PC-3 (cell line): Measurements from ENCODE around the gene LRRFIP1. TPM values are rescaled to one million over a fixed set of nuclear protein-coding genes. Genes with fewer than 3 reads are reported as not detected.

Source experiments
- ATAC-seq: fragments of 200-7000 bp; cut with Tn5 transposase; 2 replicates; pipeline ENCODE4 v1.9.1; 2020; ENCODE audit warnings: mild to moderate bottlenecking, moderate library complexity
- BruUV-seq: library from RNA; stranded (reverse); fragments of 400-500 nt; replicated peaks from 2 replicates; lab custom pipeline; 2021; lab: Mats Ljungman, UMichigan
- CTCF ChIA-PET: fragments of 300-600 bp; sonication (Branson Sonifier 250); formaldehyde crosslinking; loops from one replicate; lab custom pipeline; 2022; ENCODE audit warnings: antibody characterized with exemption; lab: Charles Lee
- POLR2A ChIA-PET: fragments of 300-600 bp; sonication (Branson Sonifier 250); formaldehyde crosslinking; loops from one replicate; lab custom pipeline; 2022; ENCODE audit warnings: antibody characterized with exemption; ENCODE audit not compliant: unreplicated experiment; lab: Charles Lee
- DNase-seq: peaks from one replicate; pipeline ENCODE4 v3.0.0-alpha.2; 2015
- H2AFZ ChIP-seq: fragments of 300-600 bp; sonication (generic); 2 replicates; pipeline ENCODE4 v1.6.0; 2016; ENCODE audit warnings: antibody characterized with exemption, low read length
- H3F3A ChIP-seq: fragments of 300-600 bp; sonication (generic); one replicate; pipeline ENCODE4 v1.6.0; 2017; ENCODE audit warnings: antibody characterized with exemption, low read length, control low read depth, mild to moderate bottlenecking; ENCODE audit not compliant: unreplicated experiment
- H3K27ac ChIP-seq: fragments of 300-600 bp; sonication (generic); 2 replicates; pipeline ENCODE4 v1.5.1; 2016; ENCODE audit warnings: mild to moderate bottlenecking, low read length
- H3K27me3 ChIP-seq: fragments of 300-600 bp; sonication (generic); 2 replicates; pipeline ENCODE4 v1.6.1; 2016; ENCODE audit warnings: low read length, mixed read lengths
- H3K36me3 ChIP-seq: fragments of 300-600 bp; sonication (generic); 2 replicates; pipeline ENCODE4 v1.6.1; 2016; ENCODE audit warnings: low read depth, mixed run types, low read length, mixed read lengths
- H3K4me1 ChIP-seq: fragments of 300-600 bp; sonication (generic); 2 replicates; pipeline ENCODE4 v1.5.1; 2016; ENCODE audit warnings: low read length; ENCODE audit not compliant: insufficient read depth
- H3K4me2 ChIP-seq: fragments of 300-600 bp; sonication (generic); 2 replicates; pipeline ENCODE4 v1.6.0; 2016; ENCODE audit warnings: low read length
- H3K4me3 ChIP-seq: fragments of 300-600 bp; sonication (generic); 2 replicates; pipeline ENCODE4 v1.5.1; 2016; ENCODE audit warnings: mild to moderate bottlenecking, low read length, mixed read lengths
- H3K79me2 ChIP-seq: fragments of 300-600 bp; sonication (generic); 2 replicates; pipeline ENCODE4 v1.6.1; 2017; ENCODE audit warnings: low read length, mixed read lengths
- H3K9ac ChIP-seq: fragments of 300-600 bp; sonication (generic); 2 replicates; pipeline ENCODE4 v1.6.0; 2016; ENCODE audit warnings: mild to moderate bottlenecking, low read length
- H3K9me2 ChIP-seq: fragments of 300-600 bp; sonication (generic); replicated peaks from 2 replicates; pipeline ENCODE4 v1.6.1; 2016; ENCODE audit warnings: mixed run types, low read length, mixed read lengths
- H3K9me3 ChIP-seq: fragments of 300-600 bp; sonication (generic); 2 replicates; pipeline ENCODE4 v1.6.1; 2016; ENCODE audit warnings: low read length, mixed read lengths
- H4K20me1 ChIP-seq: fragments of 300-600 bp; sonication (generic); 2 replicates; pipeline ENCODE4 v1.6.1; 2016; ENCODE audit warnings: low read length, mixed read lengths
- EZH2 ChIP-seq: fragments of 300-600 bp; sonication (generic); IDR thresholded peaks from one replicate; pipeline ENCODE4 v1.6.1; 2017; ENCODE audit warnings: antibody characterized with exemption, mild to moderate bottlenecking, low read length; ENCODE audit not compliant: unreplicated experiment
- EZH2phosphoT487 ChIP-seq: fragments of 300-600 bp; sonication (generic); IDR thresholded peaks from 2 replicates; pipeline ENCODE4 v1.6.1; 2018; ENCODE audit warnings: mild to moderate bottlenecking, antibody characterized with exemption, low read length, borderline replicate concordance
- intact Hi-C: fragments of 100-400 bp; cut with micrococcal nuclease; formaldehyde crosslinking; loops from 2 replicates; pipeline ENCODE4 v1.9.0; 2023
- total RNA-seq: library from RNA; depleted of rRNA; stranded (reverse); fragments of >200 nt; gene quantifications from 2 replicates; pipeline ENCODE4 v1.2.3, GENCODE V29; 2014
- TF ChIP-seq, protein P1 (sequence below): fragments of 300-600 bp; sonication (generic); conservative IDR thresholded peaks from 2 replicates; pipeline ENCODE4 v1.5.1; 2017; ENCODE audit warnings: antibody characterized with exemption, low read depth, mild to moderate bottlenecking, low read length

The LRRFIP1 gene
- total RNA-seq, 1 experiment from 2014 or later = 87.8 TPM

DNA sequence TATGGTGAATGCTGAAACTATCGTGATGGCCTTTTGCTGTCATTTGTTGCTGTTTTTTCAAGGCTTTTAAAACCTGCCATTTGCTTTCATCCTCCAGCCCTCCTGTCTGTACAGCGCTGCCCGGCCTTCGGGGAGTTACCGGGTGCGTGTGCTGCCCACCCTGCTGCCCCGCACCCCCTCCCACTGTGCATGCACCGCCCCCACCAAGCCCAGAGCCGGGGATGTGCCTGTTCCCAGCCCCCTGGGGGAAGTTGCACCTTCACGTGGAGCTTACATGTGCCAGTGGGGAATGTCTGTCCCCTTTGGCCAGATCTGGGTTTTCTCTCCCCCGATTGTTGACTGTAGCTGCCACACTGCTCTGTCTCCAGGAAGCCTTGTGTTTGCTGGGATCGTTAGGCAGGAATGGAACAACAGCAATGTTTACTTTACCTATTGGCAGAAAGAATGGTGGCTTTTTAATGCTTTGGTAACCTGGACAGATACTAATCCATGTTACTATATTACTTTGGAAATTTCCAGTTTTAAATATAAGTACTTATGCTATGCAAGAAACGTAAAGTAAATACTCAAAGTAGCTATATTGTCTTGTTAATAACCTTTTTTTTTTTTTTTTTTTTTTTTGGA, 106.4 kb downstream of the LRRFIP1 start:
- intact Hi-C loops = loop anchor here (10.0 kb wide), 1 partner anchor 129 kb away; no protein-coding TSS in a partner anchor
- H3F3A ChIP-seq = no peaks in the 10 kb centered on the region
- ChIA-PET POLR2A (interaction anchor here (0.6 kb wide), 1 partner anchor 38 kb away, joined by 4 read pairs; no protein-coding TSS in a partner anchor), CTCF (no interaction called here)
- no peak overlapping the region for H3K9ac ChIP-seq
- BruUV-seq = no TSS peak
- H3K4me2 ChIP-seq = peak overlapping the region; percentile 21; the same call in 1 of the 2 replicates
- H2AFZ ChIP-seq = no peak overlapping the region
- TF ChIP-seq EZH2 (no peak), EZH2phosphoT487 (no peak)
- TF ChIP-seq, protein P1, sequence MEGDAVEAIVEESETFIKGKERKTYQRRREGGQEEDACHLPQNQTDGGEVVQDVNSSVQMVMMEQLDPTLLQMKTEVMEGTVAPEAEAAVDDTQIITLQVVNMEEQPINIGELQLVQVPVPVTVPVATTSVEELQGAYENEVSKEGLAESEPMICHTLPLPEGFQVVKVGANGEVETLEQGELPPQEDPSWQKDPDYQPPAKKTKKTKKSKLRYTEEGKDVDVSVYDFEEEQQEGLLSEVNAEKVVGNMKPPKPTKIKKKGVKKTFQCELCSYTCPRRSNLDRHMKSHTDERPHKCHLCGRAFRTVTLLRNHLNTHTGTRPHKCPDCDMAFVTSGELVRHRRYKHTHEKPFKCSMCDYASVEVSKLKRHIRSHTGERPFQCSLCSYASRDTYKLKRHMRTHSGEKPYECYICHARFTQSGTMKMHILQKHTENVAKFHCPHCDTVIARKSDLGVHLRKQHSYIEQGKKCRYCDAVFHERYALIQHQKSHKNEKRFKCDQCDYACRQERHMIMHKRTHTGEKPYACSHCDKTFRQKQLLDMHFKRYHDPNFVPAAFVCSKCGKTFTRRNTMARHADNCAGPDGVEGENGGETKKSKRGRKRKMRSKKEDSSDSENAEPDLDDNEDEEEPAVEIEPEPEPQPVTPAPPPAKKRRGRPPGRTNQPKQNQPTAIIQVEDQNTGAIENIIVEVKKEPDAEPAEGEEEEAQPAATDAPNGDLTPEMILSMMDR = no peak
- no peak overlapping the region for H3K4me3 ChIP-seq
- no peaks in the 10 kb centered on the region for H3K9me3 ChIP-seq
- peaks cover 79% of the 10 kb centered on the region for H3K79me2 ChIP-seq
- peak overlapping the region; percentile 23; the same call in 1 of the 2 replicates for H3K27ac ChIP-seq
- H4K20me1 ChIP-seq = peaks cover 4% of the 10 kb centered on the region; the same call in 1 of the 2 replicates
- peaks cover 23% of the 10 kb centered on the region for H3K4me1 ChIP-seq
- no peaks in the 10 kb centered on the region for H3K9me2 ChIP-seq
- no peaks in the 10 kb centered on the region for H3K27me3 ChIP-seq
- peak; percentile 21 for DNase-seq
- H3K36me3 ChIP-seq = peaks cover 23% of the 10 kb centered on the region; the same call in 1 of the 2 replicates
- peak; percentile 73 for ATAC-seq

DNA sequence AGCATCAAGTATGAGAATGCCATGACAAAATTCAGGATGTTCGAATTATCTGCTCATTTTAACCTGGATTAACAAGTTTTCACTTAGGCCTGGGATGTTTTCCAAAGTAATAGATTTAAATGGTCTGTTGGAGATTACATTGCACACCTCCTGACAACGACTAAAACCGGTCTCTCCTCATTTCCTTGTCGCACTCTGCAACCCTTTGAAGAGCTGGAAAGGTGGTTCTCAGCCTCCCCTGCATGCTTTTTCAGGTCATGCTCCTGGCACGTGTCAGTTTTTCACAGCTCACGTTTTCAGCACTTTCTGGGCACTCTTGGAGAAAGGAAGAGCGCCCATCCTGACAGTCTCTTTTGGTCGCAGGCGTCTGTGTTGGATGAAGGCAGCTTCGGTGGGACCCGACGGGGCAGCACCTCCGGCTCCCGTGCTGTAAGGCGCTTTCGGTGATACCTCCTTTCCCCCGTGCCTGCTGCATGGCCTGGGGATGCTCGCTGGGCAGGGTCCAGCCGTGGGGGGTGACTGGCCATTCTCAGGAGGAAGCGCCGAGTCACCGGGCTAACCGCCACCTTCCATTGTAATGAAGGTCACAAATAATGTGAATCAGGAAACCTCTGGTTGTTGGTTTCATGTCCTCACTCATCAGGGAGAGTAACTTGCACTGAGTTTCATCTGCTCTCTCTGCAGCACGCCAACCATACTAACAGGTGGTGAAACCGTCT, 107.7 kb downstream of the LRRFIP1 start:
- Histone ChIP-seq H3K36me3 (peaks cover 25% of the 10 kb centered on the region; the same call in 1 of the 2 replicates), H3F3A (no peaks in the 10 kb centered on the region), H3K4me2 (no peak overlapping the region), H3K9ac (no peak overlapping the region), H3K4me1 (peaks cover 23% of the 10 kb centered on the region), H4K20me1 (peaks cover 4% of the 10 kb centered on the region; the same call in 1 of the 2 replicates), H3K9me2 (no peaks in the 10 kb centered on the region), H3K4me3 (no peak overlapping the region), H3K27me3 (no peaks in the 10 kb centered on the region), H3K9me3 (no peaks in the 10 kb centered on the region), H3K27ac (no peak overlapping the region), H3K79me2 (peaks cover 79% of the 10 kb centered on the region), H2AFZ (no peak overlapping the region)
- no peak for TF ChIP-seq EZH2phosphoT487
- TF ChIP-seq, protein P1 = no peak
- TF ChIP-seq EZH2 = no peak
- ChIA-PET POLR2A (no interaction called here), CTCF (interaction anchor here (0.7 kb wide), 1 partner anchor 49 kb away, joined by 3 read pairs; no protein-coding TSS in a partner anchor)
- intact Hi-C loops = loop anchor here (10.0 kb wide), 1 partner anchor 130 kb away; no protein-coding TSS in a partner anchor
- DNase-seq (no peak), ATAC-seq (no peak)
- BruUV-seq = no TSS peak
